COLO668 (cell line): Measurements from ENCODE around the gene MRPL41.
"Not testable (repeated sequence)": the region's sequence is repeated elsewhere in the genome, so short reads cannot be mapped to it uniquely, and the experiment has no call there.

Experiments used
- DNase-seq: peaks from one replicate; lab custom pipeline; 2025; ENCODE audit not compliant: unreplicated experiment; lab: John Stamatoyannopoulos, UW

The MRPL41 gene

GRCh38 chr9:137551264-137552021 lies at the start of gene MRPL41:
Gene MRPL41, plus strand, starts transcription at chr9:137551879. Its CDS starts 203 bp downstream, at chr9:137552082.
- DNase-seq: peak; percentile 96

- DNase-seq: no peak
Measured at GRCh38 chr9:137502008-137502911, 49.4 kb upstream of the MRPL41 start.

GRCh38 chr9:137504432-137504777 lies 47.3 kb upstream of the MRPL41 start:
- no peak for DNase-seq

GRCh38 chr9:137505421-137506140 lies 46.1 kb upstream of the MRPL41 start:
- DNase-seq: no peak

GRCh38 chr9:137506274-137506673 lies 45.4 kb upstream of the MRPL41 start:
- no peak for DNase-seq

- DNase-seq: no peak
Measured at GRCh38 chr9:137506702-137507171, 44.9 kb upstream of the MRPL41 start.

- DNase-seq: no peak
Measured at GRCh38 chr9:137509198-137509597, 42.5 kb upstream of the MRPL41 start.

GRCh38 chr9:137511126-137511525 lies 40.6 kb upstream of the MRPL41 start:
- not testable (repeated sequence) for DNase-seq

- no peak for DNase-seq
Measured at GRCh38 chr9:137511758-137512463, 39.8 kb upstream of the MRPL41 start.

- not testable (repeated sequence) for DNase-seq
Measured at GRCh38 chr9:137513136-137513535, 38.5 kb upstream of the MRPL41 start.

GRCh38 chr9:137513801-137514570 lies 37.7 kb upstream of the MRPL41 start:
- DNase-seq: not testable (repeated sequence)

- no peak for DNase-seq
Measured at GRCh38 chr9:137514691-137515337, 36.9 kb upstream of the MRPL41 start.

- DNase-seq: no peak
Measured at GRCh38 chr9:137515338-137515724, 36.3 kb upstream of the MRPL41 start.

GRCh38 chr9:137516144-137516917 lies 35.3 kb upstream of the MRPL41 start:
- no peak for DNase-seq

- not testable (repeated sequence) for DNase-seq
Measured at GRCh38 chr9:137518661-137519459, 32.8 kb upstream of the MRPL41 start.

GRCh38 chr9:137519553-137519952 lies 32.1 kb upstream of the MRPL41 start:
- no peak for DNase-seq

- DNase-seq: no peak
Measured at GRCh38 chr9:137520614-137521404, 30.9 kb upstream of the MRPL41 start.
